ENCODE results near the gene CCKAR.

The CCKAR gene

GRCh38 chr4:26489101-26489985, 941 bp downstream of the CCKAR start:
- DNase-seq = no peak

DNA sequence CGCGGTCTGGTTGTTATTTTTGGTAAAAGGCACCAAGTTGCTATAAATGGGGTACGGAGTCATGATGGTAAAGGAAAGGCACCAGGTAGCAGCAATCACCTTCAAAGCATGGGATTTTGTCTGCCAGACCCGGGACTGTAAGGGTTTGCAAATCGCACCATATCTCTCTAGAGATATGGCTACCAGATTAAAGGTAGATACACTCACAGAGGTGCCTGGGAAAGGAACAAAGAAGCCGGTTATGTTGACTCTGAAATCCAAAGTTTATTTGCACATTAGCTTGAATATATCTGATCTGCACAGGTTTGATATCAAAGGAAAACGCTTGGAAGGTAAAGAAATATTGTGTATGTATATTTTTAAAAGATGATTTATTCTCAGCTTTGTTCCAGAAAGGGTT, 4.6 kb downstream of the CCKAR start:
- no peak for DNase-seq

DNA sequence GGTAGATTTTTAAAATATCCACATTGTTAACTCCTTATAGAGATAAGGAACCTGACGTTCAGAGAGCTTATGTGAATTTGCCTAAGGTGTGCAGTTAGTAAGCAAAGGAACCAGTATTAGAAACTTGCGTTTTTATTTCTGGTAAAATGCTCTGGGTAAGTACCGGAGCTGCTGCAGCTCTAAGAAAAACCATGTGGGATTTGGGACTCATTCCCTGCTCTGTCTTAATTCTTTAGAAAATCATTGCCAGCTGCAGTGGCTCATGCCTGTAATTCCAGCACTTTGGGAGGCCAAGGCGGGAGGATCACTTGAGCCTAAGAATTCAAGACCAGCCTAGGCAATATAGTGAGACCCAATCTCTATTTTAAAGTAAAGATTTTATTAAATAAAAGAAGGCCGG, 5.8 kb downstream of the CCKAR start:
- DNase-seq = no peak

- DNase-seq = no peak
These were observed 6.2 kb downstream of the CCKAR start for GRCh38 chr4:26484032-26484515.

GRCh38 chr4:26482508-26483462, 7.5 kb downstream of the CCKAR start:
- no peak for DNase-seq

- no peak for DNase-seq
These were observed 12.0 kb downstream of the CCKAR start for GRCh38 chr4:26478330-26478729.

- DNase-seq = no peak
These were observed 13.7 kb downstream of the CCKAR start for GRCh38 chr4:26476545-26476944.

DNA sequence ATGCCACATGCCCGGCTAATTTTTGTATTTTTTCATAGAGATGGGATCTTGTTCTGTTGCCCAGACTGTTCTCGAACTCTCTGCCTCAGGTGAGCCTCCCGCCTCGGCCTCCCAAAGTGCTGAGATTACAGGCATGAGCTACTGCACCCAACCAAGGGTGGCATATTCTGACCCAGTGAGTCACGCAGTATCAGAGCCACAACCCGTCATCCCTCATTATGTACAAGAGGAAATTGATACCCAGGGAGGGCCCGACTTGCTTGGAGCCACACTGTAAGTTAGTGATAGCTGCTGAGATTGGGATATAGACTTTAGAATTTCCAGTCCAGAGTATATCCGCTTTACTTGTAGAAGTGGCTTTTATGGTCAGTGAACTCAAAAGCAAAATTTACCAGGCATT, 14.6 kb downstream of the CCKAR start:
- no peak for DNase-seq

- DNase-seq = no peak
These were observed 15.7 kb downstream of the CCKAR start for GRCh38 chr4:26474551-26474950.

DNA sequence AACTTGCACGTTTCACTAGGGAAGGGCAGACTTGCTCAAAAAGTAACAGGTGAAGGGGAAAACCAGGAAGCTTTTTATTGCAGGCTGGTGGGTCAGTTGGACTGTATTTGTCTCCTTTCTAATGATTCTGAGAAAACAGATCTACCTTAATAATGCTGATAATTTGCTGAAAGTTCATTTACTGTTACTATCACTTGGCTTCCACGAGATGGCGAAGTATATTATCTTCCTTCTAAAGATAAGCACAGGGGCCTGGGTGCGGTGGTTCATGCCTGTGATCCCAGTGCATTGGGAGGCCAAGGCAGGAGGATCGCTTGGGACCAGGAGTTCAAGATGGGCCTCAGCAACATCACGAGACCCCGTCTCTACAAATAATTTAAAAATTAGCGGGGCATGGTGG, 16.4 kb downstream of the CCKAR start:
- DNase-seq = no peak

GRCh38 chr4:26471890-26472289, 18.4 kb downstream of the CCKAR start:
- no peak for DNase-seq

DNA sequence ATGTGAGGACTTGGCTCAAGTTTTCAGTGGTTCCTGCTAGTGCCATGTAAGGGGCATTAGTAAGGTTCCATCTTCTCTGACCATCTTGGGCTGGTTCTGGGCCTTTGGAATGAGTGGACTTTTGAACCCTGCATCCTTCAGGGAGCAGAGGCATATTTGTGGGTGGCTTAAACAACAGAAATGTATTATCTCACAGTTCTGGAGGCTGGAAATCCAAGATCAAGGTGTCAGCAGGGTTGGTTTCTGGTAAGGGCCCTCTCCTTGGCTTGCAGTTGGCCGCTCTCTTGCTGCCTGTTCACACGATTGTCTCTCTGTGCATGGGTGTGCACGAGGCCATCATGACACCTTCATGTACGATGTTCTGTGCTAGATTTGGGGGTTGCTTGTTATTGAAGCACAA, 21.3 kb downstream of the CCKAR start:
- DNase-seq = no peak

- DNase-seq = no peak
These were observed 21.9 kb downstream of the CCKAR start for GRCh38 chr4:26468283-26468949.

DNA sequence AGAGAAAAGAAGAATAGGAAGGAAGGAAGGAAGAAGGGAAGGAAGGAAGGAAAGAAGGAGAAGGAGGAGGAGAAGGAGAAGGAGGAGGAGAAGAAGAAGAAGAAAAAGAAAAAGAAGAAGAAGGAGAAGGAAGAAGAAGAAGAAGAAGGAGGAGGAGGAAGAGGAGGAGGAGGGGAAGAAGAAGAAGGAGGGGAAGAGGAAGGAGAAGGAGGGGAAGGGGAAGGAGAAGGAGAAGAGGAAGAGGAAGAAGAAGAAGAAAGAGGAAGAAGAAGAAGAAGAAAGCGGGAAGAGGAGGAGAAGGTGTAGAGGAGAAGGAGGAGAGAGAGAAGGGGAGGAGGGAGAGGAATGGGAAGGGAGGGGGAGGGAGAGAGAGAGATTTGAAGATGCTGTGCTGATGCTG, 22.6 kb downstream of the CCKAR start:
- DNase-seq = no peak

DNA sequence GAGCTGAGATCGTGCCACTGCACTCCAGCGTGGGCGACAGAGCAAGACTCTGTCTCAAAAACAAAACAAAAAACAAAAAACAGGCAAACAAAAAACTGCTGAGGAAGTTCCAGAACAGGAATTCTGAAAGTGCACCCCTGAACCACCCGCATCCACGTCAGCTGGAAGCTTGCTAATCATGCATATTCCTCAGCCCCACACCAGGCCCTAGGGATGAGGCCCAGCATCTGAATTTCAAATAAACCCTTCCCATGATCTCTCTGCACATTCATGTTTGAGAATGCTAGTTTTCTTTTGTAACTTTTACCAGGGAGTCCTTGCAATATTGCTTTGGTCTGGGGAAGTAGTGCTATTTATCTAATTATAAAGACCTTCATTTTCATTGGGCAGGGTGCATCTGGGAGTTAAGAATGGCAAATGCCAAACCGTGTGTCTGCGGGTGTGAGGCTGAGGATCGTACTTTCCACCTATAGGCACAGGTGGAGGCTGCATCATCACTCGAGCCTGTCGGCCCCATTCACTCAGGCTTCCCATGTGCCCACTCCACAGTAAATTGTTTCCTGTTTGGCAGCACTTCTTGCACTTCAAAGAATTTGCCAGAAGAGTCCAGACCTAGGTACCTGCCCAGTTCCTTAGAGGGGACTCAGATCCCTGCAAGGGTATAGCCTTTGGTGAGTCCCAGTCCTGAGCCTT, 23.6 kb downstream of the CCKAR start:
- DNase-seq = no peak

DNA sequence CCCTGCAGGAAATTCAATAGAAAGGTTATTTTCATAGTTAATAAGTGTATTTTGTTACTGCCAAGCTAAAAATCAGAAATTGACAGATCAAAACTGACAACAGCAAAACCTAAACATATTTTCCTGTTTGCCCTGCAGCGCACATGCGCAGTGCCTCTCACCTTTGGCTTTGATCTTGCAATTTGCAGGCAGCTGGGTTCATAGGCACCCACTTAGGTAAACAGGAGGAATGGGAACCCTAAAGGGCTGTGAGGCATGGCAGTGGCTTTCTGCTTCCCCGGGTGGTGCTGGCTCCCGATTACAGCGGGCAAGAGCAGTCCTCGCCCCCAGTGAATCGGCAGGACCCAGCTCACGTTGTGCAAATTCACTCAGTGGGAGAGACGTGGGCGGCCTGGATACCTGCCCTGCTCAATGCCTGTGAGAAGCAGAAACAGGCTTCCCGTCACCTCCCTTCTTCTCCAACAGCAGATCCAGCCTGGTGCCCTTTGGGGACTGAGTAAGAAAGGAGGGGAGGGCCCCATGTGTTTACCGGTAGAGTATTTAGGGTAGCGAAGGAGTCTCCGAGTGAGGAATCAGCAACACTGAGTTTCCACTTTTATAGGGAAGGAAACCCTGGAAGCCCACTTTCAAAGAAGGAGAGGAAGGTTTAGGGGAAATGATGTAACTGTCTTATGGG, 25.7 kb downstream of the CCKAR start:
- DNase-seq = no peak

DNA sequence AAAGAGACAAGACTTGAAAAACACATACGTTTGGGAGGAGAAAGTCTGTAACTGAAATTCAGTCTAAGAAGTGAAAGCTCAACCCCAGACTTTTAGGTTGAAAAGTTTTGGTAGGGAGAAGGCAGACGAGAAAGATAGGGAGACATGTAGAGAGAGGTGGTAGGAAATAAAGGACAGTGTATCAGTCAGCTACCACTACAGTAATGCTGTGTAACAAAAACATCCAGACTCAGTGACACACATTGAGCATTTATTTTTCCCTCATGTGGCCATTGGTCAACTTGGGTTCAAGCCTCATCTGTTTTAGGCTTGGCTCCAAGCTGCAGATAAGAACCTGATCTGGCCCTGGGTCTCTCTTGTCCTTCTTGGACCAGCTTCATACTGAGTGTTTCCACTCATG, 26.9 kb downstream of the CCKAR start:
- no peak for DNase-seq

- DNase-seq = no peak
These were observed 27.4 kb downstream of the CCKAR start for GRCh38 chr4:26462874-26463273.

- DNase-seq = no peak
These were observed 30.3 kb downstream of the CCKAR start for GRCh38 chr4:26459756-26460530.

DNA sequence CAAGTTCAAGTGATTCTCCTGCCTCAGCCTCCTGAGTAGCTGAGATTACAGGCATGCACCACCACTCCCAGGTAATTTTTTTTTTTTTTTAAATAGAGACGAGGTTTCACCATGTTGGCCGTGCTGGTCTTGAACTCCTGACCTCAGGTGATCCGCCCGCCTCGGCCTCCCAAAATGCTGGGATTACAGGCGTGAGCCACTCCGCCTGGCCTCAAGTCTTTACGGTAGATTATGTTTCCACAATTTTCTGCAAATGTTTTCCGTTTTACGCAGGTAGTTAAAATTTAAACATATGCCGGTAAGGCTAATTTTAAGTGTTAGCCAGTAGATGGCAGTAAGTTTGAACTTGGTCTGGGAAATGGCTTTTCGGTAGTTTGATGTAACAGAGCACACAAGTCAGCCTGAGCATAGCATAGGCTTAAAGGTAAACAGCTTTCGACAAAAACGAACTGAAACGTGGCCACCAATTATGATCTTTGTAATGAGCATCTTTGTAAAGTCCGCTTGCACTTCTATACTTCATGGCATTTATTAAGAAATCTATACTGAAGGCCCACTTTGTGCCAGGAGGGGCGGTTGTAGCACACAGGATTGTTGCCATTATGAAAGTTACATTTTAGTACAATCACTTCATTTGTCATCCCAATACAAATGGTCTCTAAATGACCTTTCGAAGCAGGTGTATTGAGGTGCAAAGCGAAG, 31.1 kb downstream of the CCKAR start:
- no peak for DNase-seq

Measured in activated naive CD4-positive, alpha-beta T cell treated with Interleukin-2 at 50 U/mL for 16 hours (primary cell).